ENCODE data around the gene CABLES1.
"Not testable (repeated sequence)": the region's sequence is repeated elsewhere in the genome, so short reads cannot be mapped to it uniquely, and the experiment has no call there.

Gene CABLES1

DNA sequence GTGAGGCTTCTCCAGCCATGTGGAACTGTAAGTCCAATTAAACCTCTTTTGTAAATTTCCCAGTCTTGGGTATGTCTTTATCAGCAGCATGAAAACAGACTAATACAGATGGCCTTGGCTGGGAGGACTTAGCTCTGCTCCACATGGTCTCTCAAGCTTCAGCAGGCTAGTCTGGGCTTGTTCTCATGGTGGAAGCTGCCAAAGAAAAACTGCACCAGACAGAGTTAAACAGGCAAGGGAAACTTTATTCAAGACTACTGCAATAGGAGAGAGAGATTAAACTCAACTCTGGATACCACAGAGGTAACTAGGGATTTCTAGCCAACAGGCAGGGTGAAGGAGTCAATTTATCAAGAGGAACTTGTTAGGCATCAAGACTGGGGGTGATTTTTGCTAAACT is 142.1 kb downstream of the CABLES1 start:
- in situ Hi-C loops (cut with MboI; ENCODE audit: low sequenced_read_pairs) = no loop called here

DNA sequence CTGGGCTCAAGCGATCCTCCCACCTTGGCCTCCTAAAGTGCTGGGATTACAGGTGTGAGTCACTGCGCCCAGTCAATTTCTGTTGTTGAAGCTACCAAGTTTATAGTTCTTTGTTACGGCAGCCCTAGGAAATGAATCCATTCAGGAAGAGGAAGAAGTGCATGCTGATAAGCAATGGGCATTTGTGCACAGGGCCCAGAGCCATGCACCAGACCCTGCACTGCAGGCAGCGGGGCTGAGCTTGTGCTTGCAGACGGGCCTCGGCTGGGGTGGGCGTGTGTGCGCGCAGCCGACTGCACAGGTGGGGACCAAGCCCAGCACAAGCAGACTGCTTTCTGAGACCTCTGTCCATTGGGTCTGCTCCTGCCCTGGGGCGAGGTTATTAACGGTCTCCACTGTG is 144.6 kb downstream of the CABLES1 start:
- in situ Hi-C loops (cut with MboI; ENCODE audit: low sequenced_read_pairs) = no loop called here

DNA sequence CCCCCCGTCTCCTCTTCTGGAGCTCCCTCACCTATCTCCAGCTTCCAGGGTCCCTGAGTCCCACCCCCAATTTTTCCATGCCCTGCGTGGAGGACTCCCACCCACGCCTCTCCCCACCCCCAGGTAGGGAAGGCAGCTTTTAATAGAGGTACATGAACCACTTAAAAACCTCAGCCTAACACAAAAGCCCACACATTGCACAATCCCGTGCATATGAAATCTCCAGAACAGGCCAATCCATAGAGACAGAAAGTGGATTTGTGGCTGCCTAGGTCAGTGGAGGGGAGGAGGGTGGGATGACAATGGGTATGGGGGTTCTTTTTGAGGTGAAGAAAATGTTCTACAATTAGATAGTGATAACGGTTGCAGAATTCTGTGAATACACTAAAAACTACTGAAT is 145.6 kb downstream of the CABLES1 start:
- in situ Hi-C loops (cut with MboI; ENCODE audit: low sequenced_read_pairs) = no loop called here

DNA sequence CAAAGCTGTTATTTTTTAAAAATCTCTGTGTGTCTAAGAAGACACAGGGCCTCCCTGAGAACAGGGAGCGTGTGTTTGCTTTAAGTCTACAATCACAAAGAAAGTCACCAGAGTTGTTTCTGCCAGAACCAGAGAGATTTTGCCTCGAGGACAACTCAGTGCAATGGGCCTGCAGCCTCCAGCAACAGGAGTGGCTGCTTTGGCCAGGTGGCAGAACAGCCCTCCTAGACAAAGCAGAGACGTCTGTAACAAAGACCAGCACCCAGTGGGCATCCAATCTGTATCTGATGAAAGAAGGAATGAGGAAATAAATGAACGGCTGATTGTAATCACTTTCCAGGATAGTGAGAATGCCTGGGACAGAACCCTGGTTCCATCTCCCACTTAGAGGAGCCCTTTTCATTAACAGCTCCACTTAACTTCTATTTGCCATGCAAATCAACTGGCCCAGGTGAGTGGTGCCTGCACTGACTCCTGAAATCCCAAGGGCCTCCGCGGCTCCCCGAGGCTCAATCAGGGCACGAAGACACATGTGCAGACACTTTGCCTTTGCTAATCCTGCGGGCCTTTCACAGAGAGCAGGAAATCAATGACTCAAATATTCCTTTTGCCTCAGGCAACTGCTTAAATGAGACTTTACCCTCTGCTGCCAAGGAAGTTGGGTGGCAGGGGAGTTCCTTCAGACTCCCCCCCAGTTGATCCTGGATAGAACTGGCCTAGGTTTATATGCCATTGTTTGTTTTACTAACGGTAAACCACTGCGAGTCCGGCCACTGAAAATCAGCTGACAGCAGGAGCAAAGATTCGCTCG is 146.5 kb downstream of the CABLES1 start:
- in situ Hi-C loops (cut with MboI; ENCODE audit: low sequenced_read_pairs) = no loop called here

DNA sequence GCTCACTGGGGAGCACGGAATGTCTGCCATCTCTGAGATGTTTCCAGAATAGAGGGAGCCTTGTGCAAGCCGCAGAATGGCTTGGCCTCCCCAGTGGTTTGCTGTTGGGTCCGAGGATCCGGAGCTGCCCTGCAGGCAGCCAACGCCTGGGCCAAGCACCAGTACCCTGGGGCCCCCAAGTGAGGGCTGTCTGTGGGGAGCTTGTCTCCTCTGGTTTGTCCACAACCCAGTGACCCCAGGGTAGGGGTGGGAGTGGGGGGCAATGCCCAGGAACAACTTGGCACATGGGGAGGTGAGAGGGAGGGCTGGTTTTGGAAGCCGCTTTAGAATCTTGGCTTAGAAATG is 147.1 kb downstream of the CABLES1 start:
- in situ Hi-C loops (cut with MboI; ENCODE audit: low sequenced_read_pairs) = no loop called here

DNA sequence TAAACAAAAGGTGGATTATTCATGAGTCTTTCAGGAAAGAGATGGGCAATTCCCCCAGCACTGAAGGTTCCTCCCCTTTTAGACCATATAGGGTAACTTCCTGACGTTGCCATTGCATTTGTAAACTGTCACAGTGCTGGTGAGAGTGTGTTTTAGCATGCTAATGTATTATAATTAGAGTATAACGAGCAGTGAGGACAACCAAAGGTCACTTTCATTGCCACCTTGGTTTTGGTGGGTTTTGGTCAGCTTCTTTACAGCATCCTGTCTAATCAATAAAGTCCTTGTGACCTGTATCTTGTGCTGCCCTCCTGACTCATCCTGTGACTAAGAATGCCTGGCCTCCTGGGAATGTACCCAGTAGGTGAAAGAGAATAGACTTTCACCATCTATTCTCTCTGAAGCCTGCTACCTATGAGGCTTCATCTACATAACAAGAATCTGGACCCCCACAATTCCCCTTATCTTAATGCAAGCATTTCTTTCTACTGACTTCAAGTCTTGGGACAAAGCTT is 148.7 kb downstream of the CABLES1 start:
- in situ Hi-C loops (cut with MboI; ENCODE audit: low sequenced_read_pairs) = no loop called here

DNA sequence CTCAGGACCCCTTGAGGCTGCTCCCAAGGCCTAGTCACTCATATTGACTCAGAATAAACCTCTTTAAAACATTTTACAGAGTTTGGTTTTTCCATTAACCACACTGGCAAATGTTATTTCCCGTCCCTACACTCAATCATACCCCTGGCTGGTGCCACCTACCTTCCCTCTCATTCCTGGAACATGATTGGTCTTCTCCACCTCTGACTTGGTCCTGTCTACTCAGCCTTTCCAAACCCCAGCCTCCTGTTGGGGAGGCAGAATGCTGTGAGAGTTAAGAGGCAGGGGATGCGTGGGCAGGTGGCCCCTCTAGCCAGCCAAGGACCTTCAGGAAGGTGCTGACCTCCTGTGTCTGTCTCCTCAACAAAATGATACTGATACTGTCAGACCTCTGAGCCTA is 149.3 kb downstream of the CABLES1 start:
- in situ Hi-C loops (cut with MboI; ENCODE audit: low sequenced_read_pairs) = no loop called here

DNA sequence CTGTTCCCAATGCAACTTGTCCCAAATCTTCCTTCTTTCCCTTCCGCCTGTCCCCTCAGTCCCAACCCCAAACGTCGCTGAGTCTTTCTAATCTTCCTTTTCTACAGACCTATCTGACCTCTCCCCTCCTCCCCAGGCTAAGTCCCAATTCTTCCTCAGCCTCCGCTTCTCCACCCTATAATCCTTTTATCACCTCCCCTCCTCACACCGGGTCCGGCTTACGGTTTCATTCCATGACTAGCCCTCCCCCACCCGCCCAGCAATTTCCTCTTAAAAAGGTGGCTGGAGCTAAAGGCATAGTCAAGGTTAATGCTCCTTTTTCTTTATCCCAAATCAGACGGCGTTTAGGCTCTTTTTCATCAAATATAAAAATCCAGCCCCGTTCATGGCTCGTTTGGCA is 150.3 kb downstream of the CABLES1 start:
- in situ Hi-C loops (cut with MboI; ENCODE audit: low sequenced_read_pairs) = not testable (repeated sequence)

DNA sequence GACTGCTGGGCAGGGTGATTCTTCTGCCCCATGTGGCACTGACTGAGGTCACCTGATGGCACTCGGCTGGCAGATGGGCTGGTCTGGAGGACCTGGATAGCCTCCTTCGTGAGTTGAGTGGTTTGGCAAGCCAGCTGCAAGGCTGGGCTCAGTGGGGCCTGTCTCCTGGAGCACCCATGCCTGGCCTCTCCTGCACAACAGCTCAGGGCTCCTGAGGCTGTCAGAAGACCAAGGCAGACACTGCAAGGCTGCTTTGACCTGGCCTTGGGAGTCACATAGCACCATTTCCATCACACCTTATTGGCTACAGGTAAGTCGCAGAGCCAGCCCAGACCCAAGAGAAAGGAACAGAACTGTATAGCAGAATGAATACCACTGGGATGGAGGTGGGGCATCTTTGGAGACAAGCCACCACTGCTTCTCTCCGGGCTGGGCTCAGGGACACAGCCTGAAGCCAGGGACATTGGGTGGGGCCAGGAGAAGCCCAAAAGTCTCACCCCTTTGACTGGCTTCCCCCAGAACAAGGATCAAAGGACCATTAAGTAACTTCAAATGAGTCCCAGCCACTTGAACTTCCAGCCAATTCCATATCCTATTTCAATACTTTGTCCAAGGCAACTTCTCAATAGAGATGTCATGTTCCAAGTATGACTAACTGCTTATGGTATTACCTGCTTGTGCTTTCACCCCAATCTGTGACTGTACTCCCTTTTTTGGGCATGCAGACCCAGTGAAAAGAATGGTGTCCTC is 156.3 kb downstream of the CABLES1 start:
- in situ Hi-C loops (cut with MboI; ENCODE audit: low sequenced_read_pairs) = no loop called here

DNA sequence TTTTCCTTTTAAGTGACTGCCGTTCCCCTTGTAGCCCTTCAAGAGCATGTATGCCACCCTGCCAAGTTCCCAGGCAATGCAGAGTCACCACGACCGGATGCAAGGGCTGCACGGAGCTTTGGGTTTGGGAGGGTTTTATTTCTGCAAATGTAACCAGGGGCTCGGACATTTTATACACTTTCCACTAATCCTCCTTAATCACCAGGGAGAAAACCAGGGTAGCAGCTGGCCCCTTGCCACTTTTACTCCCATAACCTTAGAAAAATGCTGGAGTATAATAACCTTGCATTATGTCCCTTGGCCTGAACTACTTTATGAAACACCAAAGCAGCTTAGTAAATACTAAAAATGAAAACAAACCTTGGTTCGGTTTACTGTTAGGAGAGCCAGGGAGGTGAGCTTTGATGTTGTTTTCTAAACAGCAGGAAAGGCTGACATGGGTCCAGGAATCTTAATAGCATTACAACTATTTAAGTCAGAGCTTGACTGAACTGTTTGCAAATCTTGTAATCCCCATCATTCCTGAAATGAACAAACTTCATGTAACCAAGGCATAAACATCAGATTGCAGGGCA is 165.0 kb downstream of the CABLES1 start:
- in situ Hi-C loops (cut with MboI; ENCODE audit: low sequenced_read_pairs) = no loop called here

DNA sequence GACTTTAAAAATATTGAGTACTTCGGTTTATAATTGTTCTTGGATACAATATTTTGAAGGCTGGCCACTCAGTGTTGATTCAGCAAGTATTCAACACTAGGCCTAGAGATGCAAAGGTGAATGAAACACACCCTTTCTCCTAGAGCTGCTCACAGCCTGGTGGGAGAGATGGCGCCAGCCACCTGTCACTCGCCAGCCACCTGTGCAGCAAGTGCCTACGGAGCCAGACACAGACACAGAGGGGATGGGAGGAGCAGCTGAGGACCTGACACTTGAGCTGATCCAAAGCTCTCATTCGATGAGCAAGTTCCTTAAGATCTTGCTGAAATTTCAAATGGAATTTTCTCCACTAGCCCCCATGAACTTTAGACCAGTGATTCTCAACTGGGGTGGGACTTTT is 166.7 kb downstream of the CABLES1 start:
- in situ Hi-C loops (cut with MboI; ENCODE audit: low sequenced_read_pairs) = no loop called here

DNA sequence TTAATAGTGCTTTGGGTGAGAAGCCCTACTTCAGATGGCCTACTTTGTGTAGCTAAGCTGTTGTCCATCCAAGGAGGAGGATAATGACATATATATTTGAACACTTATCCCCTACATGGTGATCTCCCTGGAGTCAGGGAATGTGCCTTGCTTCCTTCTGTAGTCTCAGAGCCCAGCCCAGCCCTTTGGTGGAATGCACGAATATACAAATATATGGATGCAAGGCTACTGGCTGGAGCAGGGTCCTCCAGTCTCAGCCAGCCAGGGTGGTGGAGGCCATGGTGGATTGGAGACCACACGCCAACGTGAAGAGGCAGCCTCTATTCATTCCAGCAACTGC is 167.2 kb downstream of the CABLES1 start:
- in situ Hi-C loops (cut with MboI; ENCODE audit: low sequenced_read_pairs) = no loop called here

DNA sequence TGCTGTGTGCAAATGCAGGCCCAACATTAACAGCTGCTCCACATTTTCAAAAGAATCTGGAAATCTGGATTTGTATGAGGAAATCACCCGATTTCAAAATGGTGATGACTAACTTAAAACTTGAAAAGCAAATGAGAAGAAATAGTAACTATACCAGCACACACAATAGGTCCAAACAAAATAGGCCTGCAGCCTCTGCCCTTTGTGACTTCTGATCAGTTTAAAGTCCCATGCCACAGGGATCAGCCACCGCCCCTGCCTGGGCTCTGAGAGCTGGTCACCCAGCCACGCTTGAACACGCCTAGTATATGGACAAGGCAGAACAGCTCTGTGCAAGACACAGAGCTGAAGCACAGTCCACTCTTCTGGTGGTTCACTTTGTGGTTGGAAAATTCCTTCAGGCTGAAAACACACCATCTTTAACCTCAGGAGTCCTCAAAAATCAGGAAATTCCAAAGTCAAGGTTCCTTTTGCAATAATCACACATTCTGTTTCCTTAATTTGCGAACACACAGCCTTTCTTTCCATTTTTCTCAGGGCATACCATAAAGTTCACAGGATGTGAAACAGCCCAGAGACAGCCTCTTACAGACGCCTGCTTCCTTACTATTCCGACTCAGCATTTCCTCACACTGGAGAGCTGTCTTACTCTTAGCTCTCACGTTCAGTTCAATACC is 167.7 kb downstream of the CABLES1 start:
- in situ Hi-C loops (cut with MboI; ENCODE audit: low sequenced_read_pairs) = no loop called here

DNA sequence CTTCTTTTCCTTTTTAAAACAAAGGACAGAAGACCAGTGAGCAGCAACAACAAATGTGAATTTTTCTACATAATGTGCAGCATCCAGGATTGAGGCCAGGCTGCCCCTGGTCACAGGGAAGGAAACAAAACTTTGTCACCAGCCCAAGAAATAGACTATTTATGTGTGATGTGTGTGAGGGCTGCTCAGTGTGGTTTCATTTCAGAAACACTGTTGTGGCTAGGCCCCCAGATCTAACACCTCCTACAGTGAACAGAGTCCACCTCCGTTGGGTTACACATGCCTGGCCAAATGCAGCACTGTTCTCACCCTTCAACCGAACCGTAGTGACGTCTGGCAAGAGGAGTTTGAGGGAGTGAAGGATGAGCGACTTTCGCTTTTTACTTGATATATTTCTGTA is 171.5 kb downstream of the CABLES1 start:
- in situ Hi-C loops (cut with MboI; ENCODE audit: low sequenced_read_pairs) = no loop called here

DNA sequence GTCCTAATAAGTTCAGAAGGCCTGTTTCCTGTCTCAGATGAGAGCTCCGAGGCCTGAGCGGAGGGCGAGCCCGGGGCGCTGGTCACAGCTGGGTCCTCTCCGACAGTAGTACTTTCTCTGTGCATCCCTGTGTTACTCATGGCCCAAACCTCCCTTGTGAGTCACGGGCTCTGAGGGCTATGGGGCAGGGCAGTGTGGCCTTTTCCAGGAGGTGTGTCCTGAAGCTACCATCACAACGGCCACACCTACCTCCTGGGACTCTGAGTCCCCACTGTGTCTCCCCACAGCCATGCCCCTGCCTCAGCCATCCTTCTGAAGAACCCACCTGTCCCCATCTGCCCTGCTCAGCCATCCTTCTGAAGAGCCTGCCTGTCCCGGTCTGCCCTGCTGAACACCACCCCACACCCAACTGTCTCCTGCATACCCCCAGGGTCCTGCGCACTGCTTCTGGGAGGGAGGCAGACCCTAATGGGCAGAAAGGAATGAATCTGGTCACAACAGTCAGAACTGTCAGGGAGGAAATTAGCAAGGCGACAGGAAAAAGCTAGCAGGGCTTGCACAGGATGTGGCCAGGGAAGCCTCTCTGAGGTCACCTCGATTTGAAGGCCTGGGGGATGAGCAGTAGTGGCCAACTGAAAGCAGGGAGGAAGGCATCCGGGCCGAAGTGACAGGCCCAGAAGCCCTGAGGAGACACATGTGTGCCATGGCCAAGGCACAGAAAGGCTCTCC is 172.4 kb downstream of the CABLES1 start:
- in situ Hi-C loops (cut with MboI; ENCODE audit: low sequenced_read_pairs) = no loop called here

Data from HL-60/S4 treated with phorbol 12-myristate 13-acetate at 8.2 ng/mL for 4 days and 3 days (cell line).